Kasumi-1 (cell line): Measurements from ENCODE around the gene CCNYL1.

ENCODE experiments used
- DNase-seq, 2 experiments: peaks; one replicate each; lab custom pipeline; 2025; lab: John Stamatoyannopoulos, UW

CCNYL1 gene

GRCh38 chr2:207766041-207766551 is 54.7 kb downstream of the CCNYL1 start:
- DNase-seq = no peak

GRCh38 chr2:207766697-207767460 is 55.4 kb downstream of the CCNYL1 start:
- DNase-seq = no peak

GRCh38 chr2:207767461-207768167 is 56.2 kb downstream of the CCNYL1 start:
- DNase-seq = no peak

GRCh38 chr2:207768168-207768865 is 56.9 kb downstream of the CCNYL1 start:
- DNase-seq = peak in 1 of 2 experiments; percentile 1

GRCh38 chr2:207768866-207769596 is 57.6 kb downstream of the CCNYL1 start:
- peak in 1 of 2 experiments; percentile 16 for DNase-seq

- no peak for DNase-seq
Observed at GRCh38 chr2:207770602-207771404, 59.4 kb downstream of the CCNYL1 start.

- DNase-seq = no peak
Observed at GRCh38 chr2:207771421-207771820, 60.0 kb downstream of the CCNYL1 start.

GRCh38 chr2:207772081-207772843 is 60.8 kb downstream of the CCNYL1 start:
- no peak for DNase-seq

GRCh38 chr2:207772844-207773205 is 61.4 kb downstream of the CCNYL1 start:
- no peak for DNase-seq

- no peak for DNase-seq
Observed at GRCh38 chr2:207775473-207775872, 64.0 kb downstream of the CCNYL1 start.

GRCh38 chr2:207777124-207777523 is 65.7 kb downstream of the CCNYL1 start:
- no peak for DNase-seq

GRCh38 chr2:207778298-207778882 is 67.0 kb downstream of the CCNYL1 start:
- no peak for DNase-seq

- DNase-seq = no peak
Observed at GRCh38 chr2:207779523-207779922, 68.1 kb downstream of the CCNYL1 start.

GRCh38 chr2:207782238-207783030 is 71.0 kb downstream of the CCNYL1 start:
- DNase-seq = no peak

- no peak for DNase-seq
Observed at GRCh38 chr2:207783514-207783913, 72.1 kb downstream of the CCNYL1 start.

GRCh38 chr2:207784898-207785297 is 73.5 kb downstream of the CCNYL1 start:
- no peak for DNase-seq

GRCh38 chr2:207787017-207787416 is 75.6 kb downstream of the CCNYL1 start:
- DNase-seq = peak in 1 of 2 experiments; percentile 1

GRCh38 chr2:207787800-207788199 is 76.4 kb downstream of the CCNYL1 start:
- DNase-seq = no peak

- DNase-seq = no peak
Observed at GRCh38 chr2:207790898-207791297, 79.5 kb downstream of the CCNYL1 start.
